Spleen (tissue), 7 donors: ENCODE measurements around the gene DTX4.

Experiments
- CTCF ChIP-seq, 11 experiments: fragments of 200-600 bp in 7 of 11; fragments of 450-650 bp in 4 of 11; sonication (generic) in 4 of 11; IDR thresholded peaks in 8 of 11; conservative IDR thresholded peaks in 3 of 11; 1 replicate in 7 of 11; 2 replicates in 4 of 11; pipeline versions ENCODE4 v1.4.0 to v1.8.0; 2016 to 2021; ENCODE audit warnings: antibody characterized with exemption in 11 of 11, inconsistent platforms in 4 of 11, mild to moderate bottlenecking in 1 of 11
- POLR2A ChIP-seq, 3 donors: fragments of 450-650 bp; IDR thresholded peaks; one replicate each; pipeline ENCODE4 v1.5.1; 2017; ENCODE audit warnings: antibody characterized with exemption in 3 of 3, mild to moderate bottlenecking in 1 of 3
- POLR2AphosphoS5 ChIP-seq, 3 donors: sonication (generic); formaldehyde crosslinking; IDR thresholded peaks; one replicate each; pipeline ENCODE4 v1.5.1; 2017; ENCODE audit warnings: antibody characterized with exemption in 3 of 3
- donor health status: DM: no; HTN: no; CAD: no; lungs with moderate emphysema.
- donor health status: DM: no; HTN: no; CAD: no.
- donor health status: DM: no; HTN: no; CAD: no.

- TF ChIP-seq CTCF (IDR thresholded peaks at IDR 0.05 in 8 of 11, conservative IDR thresholded peaks at IDR 0.05 in 3 of 11) (no peak), POLR2AphosphoS5 (IDR thresholded peaks at IDR 0.05) (no peak), POLR2A (IDR thresholded peaks at IDR 0.05) (no peak)
Observed at GRCh38 chr11:59141673-59142460, 30.1 kb upstream of the DTX4 start.
